HG02840 (cell line): ENCODE results near the gene GATAD2A.
"Not testable (repeated sequence)": the region's sequence is repeated elsewhere in the genome, so short reads cannot be mapped to it uniquely, and the experiment has no call there.

ENCODE experiments used
- ATAC-seq: cut with Tn5 transposase; IDR thresholded peaks from one replicate; pipeline ENCODE4 v1.9.1; 2021; ENCODE audit warnings: mild to moderate bottlenecking, moderate library complexity, moderate number of reproducible peaks; ENCODE audit not compliant: unreplicated experiment, low FRiP score

Gene GATAD2A

DNA sequence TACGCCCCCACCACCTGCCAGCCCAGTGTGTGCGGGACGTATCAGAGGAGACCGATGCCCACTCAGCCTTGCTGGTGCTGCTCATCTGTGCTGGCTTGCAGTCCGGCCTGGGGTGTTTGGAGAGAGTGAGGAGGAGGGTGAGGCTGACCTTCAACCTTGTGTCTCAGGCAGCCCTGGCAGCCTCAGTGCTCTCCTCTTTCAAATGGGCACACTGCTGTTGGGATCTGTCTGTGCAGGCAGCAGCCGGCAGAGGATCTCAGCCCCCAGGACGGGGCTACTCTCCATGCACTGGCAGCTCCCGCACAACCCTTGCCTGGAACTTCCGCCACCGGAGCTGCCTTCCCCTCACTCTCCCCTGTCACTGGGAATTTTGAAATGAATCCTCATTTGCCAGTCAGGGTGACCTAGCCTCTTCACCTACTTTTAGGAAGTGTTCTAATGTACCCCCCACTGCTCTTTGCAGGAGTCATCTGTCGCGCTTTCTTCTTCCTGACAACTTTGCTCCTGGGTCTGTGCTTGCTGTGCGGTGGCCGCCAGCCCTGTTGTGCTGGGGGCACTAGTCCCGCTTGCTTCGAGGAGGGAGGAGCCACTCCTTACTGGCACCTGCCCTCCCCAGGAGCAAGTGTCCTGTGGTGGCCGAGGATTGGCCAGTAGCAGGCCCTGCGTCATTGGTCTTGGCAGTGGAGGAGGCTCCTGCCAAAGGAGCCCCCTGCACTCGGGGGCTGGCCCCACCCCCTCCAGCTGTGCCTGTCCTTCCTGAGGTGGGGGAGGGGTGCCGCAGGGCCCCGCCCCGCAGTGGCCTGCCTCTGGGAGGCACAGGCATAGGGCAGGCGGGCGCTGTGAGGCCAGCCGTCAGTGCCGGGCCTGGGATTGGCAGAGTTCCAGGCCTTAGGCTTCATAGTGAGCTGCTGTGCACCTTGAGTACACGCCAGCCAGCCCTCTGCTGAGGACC is 56.5 kb downstream of the GATAD2A start:
- no peak for ATAC-seq

DNA sequence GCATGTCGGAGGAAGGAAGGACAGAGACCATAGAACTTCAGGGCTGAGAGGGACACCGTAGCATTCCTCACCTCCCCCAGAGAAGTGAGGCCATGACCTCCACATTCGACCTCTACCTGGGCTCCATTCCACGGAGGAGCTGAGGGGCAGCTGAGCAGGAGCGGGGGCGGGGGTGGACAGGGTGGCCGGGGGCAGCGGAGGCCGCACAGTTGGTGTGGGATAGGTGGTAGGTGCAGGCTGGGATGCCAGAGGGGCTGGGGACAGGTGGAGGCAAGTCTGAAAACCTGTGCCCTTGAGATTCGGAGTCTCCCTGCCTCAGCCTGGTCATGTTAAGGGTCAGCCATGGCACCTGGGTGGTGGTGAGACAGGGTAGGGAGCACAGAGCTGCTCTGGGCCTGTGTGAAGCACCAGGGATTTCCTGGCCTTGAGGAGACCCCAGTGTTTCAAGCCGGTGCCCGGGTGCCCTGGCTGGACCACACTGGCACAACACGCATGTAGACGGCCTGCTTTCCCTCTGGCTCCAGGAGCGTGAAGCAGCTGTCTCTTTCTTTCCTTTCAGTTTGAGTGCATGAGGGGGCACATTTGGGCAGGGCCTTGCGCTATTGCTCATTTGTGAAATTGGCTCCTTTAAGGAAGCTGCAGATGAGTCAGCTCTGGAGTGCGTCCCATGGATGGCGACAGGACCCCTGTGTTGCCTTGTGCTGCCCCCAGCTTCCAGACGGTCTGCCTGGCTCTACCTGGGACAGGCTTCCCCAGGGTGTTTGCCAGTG is 58.1 kb downstream of the GATAD2A start:
- ATAC-seq: no peak

DNA sequence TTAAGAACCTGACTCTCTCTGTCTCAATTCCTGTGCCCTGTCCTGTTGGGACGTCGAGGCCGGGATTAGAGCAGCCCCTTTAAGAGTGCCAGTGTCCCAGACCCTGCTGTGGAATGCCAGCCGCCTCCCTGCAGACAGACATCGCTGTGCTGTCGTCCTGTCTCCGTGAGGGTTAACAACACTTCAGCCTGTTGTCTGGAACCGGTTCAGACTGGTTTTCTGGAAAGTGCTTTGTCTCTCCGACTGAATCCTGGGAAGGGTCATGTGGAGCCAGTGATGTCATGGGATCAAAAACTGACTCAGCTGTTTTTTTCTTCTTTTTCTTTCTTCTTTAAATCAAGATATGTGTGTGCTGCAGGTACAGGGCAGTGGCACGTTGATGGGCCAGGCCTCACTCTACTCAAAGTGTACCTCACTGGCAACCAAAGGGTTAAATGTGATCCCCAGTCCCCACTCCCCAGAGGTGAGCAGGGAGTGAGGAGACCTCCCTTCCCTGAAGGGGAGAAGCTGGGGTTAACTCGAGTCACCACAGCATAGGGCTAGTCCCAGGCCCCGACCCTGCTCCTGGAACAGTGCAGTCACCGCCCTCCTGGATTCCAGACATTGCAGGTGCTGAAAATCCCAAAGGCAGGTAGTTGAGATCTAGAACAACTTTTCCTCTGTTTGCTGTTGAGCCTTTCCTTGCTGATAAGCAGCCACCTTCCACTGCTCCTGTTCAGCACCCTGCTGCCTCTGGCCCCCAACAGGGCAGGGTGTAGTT is 59.0 kb downstream of the GATAD2A start:
- no peak for ATAC-seq

DNA sequence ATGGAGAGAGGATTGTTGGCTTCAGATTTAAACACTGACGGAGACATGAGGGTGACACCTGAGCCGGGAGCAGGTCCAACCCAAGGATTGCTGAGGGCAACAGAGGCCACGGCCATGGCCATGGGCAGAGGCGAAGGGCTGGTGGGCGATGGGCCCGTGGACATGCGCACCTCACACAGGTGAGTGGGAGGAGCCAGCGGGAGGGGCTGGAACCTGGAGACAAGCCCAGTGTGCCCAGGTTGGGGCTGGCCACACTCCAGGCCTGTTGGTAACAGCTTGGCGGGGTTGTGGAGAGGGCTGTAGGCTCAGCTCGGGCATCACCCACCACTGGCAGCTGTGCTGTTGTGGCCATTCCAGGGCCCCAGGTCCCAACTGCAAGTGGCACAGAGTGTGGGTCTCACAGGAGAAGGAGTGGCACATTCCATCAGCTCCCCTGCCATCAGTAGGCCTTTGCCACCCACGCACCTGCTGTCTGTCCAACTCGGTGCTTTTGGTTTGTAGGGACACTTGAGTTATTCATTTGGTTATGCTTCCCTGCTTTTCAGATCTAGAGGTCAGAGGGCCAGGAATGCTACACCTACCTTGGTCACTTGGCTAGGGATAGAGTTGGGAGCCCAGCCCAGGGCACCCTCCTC is 60.1 kb downstream of the GATAD2A start:
- no peak for ATAC-seq

DNA sequence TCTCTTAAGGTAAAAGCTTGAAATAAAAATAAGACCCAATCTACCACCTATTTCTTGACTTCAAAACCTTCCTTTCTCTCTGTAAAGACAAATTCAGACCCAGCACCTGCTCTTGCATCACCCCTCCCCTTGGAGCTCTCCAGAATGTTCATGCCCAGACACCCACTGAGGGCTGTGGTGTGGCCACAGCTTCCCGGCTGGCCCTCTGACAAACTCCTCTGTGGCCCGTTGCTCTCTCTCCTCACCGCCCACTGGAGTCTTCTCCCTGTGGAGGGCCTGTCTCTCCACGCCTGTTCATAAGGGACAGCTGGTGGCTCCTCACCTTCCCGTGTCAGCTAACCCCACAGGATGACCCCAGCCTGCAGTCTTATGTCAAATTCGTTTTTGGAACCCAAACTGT is 60.7 kb downstream of the GATAD2A start:
- no peak for ATAC-seq

DNA sequence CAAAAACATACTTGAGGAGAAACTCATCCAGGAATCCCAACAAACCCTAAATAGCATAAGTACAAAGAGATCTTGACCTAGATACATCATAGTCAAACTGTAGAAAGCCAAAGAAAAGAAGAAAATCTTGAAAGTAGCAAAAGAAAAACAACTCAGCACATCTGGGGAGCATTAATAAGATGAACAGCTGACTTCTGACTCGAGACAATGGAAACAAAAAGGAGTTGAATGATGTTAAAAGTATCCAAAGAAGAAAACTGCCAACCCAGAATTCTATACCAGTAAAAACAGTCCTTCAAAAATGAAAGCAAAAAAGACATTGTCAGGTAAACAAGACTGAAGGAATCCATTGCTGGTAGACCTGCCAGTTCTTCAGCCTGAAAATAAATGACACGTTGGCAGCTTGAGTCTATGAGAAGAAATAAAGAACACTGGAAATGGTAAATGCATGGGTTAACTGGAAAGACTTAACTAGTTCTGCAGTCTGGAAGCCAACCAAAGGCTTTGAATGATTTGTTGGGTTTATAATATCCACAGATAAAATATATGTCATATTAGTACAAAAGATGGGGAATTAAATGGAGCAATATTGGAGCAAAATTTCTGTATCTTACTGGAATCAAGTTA is 63.1 kb downstream of the GATAD2A start:
- ATAC-seq: no peak

DNA sequence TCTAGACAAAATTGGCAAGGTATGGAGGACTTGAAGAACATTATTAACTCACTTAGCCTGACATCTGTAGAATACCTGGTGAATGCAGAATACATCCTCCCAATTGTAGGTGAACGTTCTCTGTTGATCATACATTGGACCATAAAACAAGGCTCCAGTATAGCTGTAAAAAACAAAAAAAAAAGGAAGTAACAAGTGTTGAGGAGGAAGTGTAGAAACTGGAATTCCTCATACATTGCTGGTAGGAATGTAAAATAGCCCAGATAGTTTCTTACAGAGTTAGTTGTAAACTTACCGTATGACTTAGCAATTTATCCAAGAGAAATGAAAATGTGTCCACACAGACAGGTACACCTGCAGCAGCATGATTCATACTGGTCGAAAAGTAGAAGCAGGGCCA is 65.1 kb downstream of the GATAD2A start:
- no peak for ATAC-seq

DNA sequence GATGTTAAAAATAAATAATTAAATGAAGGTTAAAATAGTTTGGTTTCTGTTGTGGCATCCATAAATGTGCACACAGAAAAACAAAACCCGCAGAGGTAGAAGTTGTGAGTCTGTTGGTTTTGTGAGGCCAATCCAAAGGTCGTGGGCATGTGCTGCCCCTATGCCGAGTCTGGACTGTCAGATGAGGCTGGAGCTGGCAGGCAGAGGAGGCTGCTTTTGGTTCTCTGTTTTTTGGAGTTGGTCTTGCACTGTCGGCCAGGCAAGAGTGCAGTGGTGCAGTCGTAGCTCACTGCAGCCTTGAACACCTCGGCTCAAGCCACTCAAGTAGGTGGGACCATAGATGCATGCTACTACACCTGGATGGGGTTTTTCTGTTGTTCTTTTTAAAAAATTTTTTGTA is 66.2 kb downstream of the GATAD2A start:
- ATAC-seq: no peak

DNA sequence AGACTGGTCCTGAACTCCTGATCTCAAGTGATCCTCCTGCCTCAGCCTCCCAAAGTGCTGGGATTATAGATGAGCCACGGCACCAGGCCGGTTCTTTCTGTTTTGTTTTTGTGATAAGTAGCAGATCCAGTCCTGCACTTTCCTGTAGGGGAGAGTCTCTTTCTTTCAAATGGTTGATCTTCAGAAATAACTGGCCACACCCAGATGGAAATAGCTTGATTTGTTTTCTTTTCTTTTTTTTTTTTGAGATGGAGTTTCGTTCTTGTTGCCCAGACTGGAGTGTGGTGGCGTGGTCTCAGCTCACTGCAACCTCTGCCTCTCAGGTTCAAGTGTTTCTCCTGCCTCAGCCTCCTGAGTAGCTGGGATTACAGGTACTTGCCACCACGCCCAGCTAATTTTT is 66.6 kb downstream of the GATAD2A start:
- ATAC-seq: not testable (repeated sequence)

DNA sequence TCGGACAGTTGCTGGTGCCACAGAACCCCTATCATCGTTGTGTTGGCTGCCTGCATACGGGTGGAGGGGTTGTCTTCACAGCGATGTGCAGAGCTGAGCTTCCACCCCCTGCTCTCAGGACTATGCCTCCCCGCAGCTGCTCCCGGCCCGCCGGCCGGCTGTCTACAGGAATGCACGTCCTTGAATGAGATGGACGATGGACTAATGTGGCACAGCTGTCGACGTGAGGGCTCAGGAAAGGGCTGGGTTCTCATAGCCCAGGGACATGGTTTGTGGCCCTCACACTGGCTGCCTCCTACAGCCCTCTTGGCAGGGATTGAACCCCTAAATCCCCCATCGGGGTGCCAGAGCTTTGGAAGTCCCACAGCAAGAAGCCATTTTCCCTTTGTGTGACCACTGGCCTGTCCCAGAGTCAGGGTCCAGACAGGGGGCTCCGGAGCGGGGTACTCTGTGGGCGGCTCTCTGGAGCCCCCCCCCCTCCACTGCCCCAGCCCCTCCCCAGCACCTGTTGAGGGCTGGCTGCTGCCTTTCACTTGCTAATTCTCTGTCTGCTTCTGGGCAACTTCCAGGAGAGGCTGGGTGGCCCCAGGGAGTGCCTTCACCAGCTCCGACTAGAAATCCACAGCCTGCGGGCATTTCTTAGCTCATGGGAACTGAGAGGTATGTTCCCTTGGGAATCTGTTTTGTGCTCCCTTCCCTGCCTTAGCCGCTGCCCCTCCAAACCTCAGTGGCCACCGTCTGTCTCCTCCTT is 69.7 kb downstream of the GATAD2A start:
- no peak for ATAC-seq

DNA sequence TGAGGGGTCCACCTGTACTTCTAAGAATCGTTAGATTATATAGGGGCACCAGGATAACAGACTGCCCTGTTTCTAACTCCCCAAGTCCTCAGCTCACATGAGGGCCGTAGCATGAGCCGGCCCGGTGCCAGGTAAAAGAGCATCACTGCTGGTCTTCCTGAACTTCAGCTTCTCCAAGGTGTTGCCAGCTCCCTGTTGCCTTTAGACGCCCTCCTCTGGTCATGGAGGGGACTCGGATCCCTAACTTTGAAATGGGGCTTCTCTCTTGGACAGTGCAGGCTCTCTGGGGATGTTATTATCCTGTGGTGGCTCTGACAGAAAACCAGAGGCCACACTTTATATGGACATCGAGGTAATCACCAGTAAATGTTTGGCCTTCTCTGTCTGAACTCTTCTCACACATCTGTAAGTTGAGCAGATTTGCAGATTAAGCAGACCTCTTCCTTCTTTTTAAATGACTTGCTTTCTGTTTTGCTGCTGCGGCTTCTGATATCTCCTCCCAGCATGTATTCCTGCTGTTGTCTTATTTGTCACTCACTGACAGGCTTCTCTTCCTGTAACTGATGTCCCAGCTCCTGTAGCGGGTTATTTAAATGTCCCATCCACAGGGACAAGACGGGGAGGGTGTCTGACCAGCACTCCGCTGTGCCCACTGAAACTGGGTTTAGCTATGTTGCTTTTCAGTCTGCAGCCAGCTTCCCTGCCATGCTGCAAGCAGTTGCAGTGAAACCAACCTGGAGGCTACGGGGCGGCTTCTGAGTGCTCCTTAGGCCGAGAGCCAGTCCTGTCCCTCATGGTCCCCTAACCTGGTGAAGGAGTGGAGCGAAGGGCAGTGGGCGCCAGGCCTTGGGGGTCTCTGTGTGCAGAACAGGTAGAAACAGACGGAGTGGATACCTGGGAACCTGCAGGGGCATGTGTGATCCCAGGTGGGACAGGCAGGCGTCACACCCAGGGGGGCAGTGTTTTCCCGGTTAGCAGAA is 70.7 kb downstream of the GATAD2A start:
- ATAC-seq: no peak

DNA sequence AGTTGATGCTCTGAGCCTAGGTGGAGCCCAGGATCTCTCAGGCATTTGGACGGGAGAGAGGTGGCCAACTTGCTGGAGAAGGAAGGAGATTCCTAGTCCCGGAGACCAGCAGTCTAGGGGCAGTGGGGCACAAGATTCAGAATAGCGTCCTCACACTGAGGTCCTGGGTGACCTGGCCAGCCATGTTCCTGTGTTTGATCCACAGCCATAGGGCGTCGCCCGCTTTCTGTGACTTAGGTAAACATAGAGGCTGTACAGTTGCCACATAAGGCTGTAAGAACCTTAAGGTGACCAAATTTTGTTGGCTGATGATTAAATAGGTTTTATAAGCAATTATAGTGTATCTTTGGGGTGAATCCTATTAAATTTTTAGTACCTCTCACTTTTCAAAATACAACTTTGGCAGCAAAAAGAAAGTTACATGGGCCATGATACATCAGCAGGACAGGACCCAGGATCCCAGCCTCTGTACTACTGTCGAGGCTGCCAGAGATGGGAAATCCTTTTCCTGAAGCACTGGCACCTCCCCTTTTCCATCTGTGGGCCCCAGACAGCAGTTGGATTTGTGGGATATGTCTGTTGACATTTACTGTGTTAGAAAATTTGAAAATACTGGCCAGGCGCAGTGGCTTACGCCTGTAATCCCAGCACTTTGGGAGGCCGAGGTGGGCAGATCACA is 72.4 kb downstream of the GATAD2A start:
- ATAC-seq: no peak

DNA sequence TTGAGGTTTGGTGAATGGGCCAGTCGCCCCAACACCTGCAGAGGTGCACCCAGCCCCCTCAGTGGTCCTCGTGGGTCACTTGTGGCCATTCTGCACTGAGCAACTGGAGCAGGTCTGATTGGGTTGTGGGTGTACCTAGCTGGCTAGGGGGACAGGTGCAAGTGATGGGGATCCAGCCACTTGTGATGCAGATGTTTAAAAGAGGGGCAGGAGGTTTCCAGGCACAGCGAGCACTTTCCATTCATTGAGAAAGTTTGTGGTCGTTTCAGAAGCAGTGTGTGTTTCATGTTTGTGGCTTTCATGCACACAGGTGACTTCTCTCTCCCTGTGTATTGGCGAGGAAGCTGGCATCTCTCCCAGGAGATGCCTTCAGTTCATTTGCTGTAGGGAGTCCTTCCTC is 75.2 kb downstream of the GATAD2A start:
- no peak for ATAC-seq

DNA sequence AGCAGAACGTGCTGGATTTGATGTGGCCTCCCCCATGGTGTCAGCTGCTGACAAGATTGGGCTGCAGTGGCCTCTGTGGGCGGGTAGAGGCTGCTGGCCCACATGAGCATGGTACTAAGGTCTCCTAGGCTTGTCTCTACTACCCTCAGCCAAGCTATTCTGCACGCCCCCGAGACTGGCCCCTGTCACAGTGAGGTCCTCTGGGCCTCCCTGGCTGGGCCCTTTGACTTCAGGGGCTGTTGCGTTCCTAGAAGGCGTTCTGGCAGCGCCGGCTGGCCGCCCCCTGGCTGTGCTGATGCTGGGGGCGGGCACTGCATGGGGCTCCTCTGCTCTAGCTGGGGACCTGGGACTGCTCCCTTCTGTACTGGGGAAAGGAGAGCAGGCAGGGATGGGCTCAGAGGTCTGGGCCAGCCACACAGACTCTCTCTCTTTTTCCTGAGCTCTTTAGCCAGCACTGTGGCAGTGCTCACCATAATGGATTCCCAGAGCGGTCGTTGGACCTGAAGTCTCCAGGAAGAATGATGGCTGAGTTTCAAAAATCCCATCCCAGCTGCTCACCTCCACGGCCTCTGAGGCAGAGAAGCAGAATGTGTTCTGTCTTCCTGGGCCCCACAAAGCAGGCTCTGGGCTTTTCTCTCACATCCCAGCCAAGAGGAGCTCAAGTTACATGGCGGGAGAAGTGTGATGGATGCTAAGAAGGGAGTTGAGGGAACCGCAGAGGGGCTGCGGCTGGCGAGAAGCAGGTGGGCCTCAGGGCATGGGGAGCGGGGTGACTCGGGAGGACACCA is 77.5 kb downstream of the GATAD2A start:
- no peak for ATAC-seq

DNA sequence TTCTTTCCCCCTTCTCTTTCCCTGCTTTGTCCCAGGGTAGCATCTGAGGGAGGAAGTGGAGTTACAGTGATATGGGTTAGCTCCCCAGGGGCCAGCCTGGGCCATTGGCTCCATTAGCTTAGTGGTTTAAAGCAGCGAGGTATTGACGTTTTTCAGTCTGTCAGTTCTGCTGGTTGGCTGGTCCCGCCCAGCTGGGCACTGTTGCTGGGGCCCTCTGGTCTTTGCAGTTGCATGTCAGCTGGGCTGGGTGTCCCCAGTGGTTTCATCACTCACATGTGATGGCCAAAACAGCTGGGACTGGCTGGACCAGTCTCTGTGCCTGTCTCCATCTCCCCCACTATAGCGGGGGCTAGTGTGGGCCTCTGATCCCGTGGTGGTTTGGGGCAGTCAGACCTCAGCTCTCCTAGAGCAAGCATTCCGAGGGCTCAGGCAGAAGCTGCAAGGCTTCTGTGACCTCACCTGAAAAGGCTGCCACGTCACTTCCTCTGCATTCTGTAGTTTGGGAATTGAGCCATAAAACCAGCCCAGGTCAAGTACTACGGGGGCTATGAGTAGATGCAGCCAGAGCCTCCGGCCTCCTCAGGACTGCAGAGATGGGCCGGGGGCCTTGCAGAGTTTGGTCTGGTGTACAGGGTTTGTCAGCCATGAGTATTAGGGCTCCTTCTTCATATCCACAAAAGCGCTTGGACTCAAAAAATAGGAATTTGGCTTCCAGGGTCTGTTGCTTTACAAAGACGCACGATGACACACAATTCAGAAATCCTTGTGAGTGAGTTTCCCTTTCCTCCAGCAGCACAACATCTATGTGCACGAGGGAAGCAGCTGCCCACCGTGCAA is 79.9 kb downstream of the GATAD2A start:
- ATAC-seq: no peak

DNA sequence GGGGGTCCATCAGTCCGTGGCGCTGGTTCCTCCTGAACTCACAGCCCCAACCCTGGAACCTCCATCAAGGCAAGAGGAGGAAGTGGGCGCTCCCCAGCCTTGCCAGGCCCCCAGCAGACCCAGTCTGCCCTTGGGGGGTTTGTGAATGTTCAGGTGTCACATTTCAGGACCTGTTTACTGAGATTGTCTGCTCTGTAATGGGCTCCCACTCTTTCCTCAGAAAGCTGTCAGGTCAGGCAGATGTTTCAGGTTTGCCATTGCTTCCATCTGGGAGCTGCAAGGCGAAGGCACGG is 80.5 kb downstream of the GATAD2A start:
- ATAC-seq: no peak
